ENCODE results near the gene MED6. TPM values are rescaled to one million over a fixed set of nuclear protein-coding genes. Genes with fewer than 3 reads are reported as not detected.

MED6 gene
- total RNA-seq, 4 donors from 2014 or later, result 18.2 to 47.9 (median 32.2) TPM

- no peaks in the 10 kb centered on the region for H3K9me3 ChIP-seq
- H3K36me3 ChIP-seq, result no peaks in the 10 kb centered on the region
- 84 to 86% methylated on average over 1 to 5 of the region's 5 CpGs for WGBS, 2 donors (ENCODE audit: low coverage in 1 of 2)
- H3K27me3 ChIP-seq, result peaks cover 41% of the 10 kb centered on the region
- no peak overlapping the region for H3K27ac ChIP-seq
- no peak for ATAC-seq
- no peak for TF ChIP-seq POLR2A (IDR thresholded peaks at IDR 0.05)
- TF ChIP-seq EP300 (IDR thresholded peaks at IDR 0.05), result no peak
- no peak for TF ChIP-seq CTCF (IDR thresholded peaks at IDR 0.05)
- TF ChIP-seq POLR2AphosphoS5 (IDR thresholded peaks at IDR 0.05), result no peak
- peaks cover 0 to 25% (median 3%) of the 10 kb centered on the region in 3 donors for H3K4me1 ChIP-seq
- H3K4me3 ChIP-seq, result no peak overlapping the region
These were observed 43.5 kb upstream of the MED6 start for GRCh38 chr14:70643967-70644366.

GRCh38 chr14:70642303-70643235, 42.1 kb upstream of the MED6 start:
- Histone ChIP-seq H3K27ac (peak overlapping the region in 1 of 4 donors; percentile 52), H3K9me3 (no peaks in the 10 kb centered on the region), H3K4me1 (peaks cover 0 to 25% (median 3%) of the 10 kb centered on the region in 3 donors), H3K36me3 (no peaks in the 10 kb centered on the region), H3K27me3 (peaks cover 55% of the 10 kb centered on the region), H3K4me3 (peak overlapping the region; percentile 45 to 71)
- 5% methylated on average over 13 of the region's 51 CpGs; no CpG with 5 or more reads in 1 of the 2 donors for WGBS, 2 donors (ENCODE audit: low coverage in 1 of 2)
- no peak for TF ChIP-seq POLR2A (IDR thresholded peaks at IDR 0.05)
- TF ChIP-seq POLR2AphosphoS5 (IDR thresholded peaks at IDR 0.05), result no peak
- TF ChIP-seq CTCF (IDR thresholded peaks at IDR 0.05), result no peak
- no peak for TF ChIP-seq EP300 (IDR thresholded peaks at IDR 0.05)
- ATAC-seq, result peak; percentile 10

- Histone ChIP-seq H3K27me3 (peaks cover 61% of the 10 kb centered on the region), H3K4me1 (peaks cover 0 to 25% (median 3%) of the 10 kb centered on the region in 3 donors), H3K9me3 (no peaks in the 10 kb centered on the region), H3K4me3 (peak within 1 kb of the TSS; percentile 45 to 71), H3K27ac (peak within 1 kb of the TSS in 2 of 4 donors; percentile 24 to 52), H3K36me3 (no peaks in the 10 kb centered on the region)
- WGBS, 2 donors (ENCODE audit: low coverage in 1 of 2), result 0% methylated on average over 10 of the region's 105 CpGs; no CpG with 5 or more reads in 1 of the 2 donors
- ATAC-seq, result peak; percentile 69
- TF ChIP-seq EP300 (IDR thresholded peaks at IDR 0.05) (no peak), CTCF (IDR thresholded peaks at IDR 0.05) (no peak), POLR2AphosphoS5 (IDR thresholded peaks at IDR 0.05) (no peak), POLR2A (IDR thresholded peaks at IDR 0.05) (no peak)
These were observed 41.3 kb upstream of the MED6 start, which contains the start of gene TTC9 for GRCh38 chr14:70641548-70642302. Gene TTC9, plus strand, starts transcription at chr14:70641916. Its CDS starts 214 bp downstream, at chr14:70642130.

GRCh38 chr14:70640938-70641547, 40.6 kb upstream of the MED6 start:
- Histone ChIP-seq H3K4me3 (peak overlapping the region; percentile 45 to 71), H3K27me3 (peaks cover 61% of the 10 kb centered on the region), H3K27ac (peak overlapping the region in 1 of 4 donors; percentile 52), H3K4me1 (peaks cover 0 to 25% (median 3%) of the 10 kb centered on the region in 3 donors), H3K36me3 (no peaks in the 10 kb centered on the region), H3K9me3 (no peaks in the 10 kb centered on the region)
- 0% methylated on average over 2 of the region's 28 CpGs; no CpG with 5 or more reads in 1 of the 2 donors for WGBS, 2 donors (ENCODE audit: low coverage in 1 of 2)
- TF ChIP-seq POLR2A (IDR thresholded peaks at IDR 0.05) (no peak), CTCF (IDR thresholded peaks at IDR 0.05) (no peak), POLR2AphosphoS5 (IDR thresholded peaks at IDR 0.05) (no peak)
- ATAC-seq, result peak; percentile 63

Measured in gastroesophageal sphincter (tissue), 4 donors.